ENCODE results near the gene ETFDH. TPM values are rescaled to one million over a fixed set of nuclear protein-coding genes. Genes with fewer than 3 reads are reported as not detected.
A peak's percentile ranks its signal among the peaks of the same experiment; 100 is the strongest.

ETFDH gene
- total and polyA plus RNA-seq, 9 of the 15 experiments (the other 6 are each of a cell fraction or from before 2014, with no cell fraction given): 14.6 to 33.6 (median 25.9) TPM

GRCh38 chr4:158722917-158723793, 51.1 kb downstream of the ETFDH start, which contains the start of gene PPID (continued):
- TF ChIP-seq RERE (CRISPR knock-in tag; IDR thresholded peaks at IDR 0.05; ENCODE audit: borderline replicate concordance) (peak; percentile 69; the same call in 1 of the 2 replicates), NRF1 (conservative IDR thresholded peaks at IDR 0.05 in 1 of 2, IDR thresholded peaks at IDR 0.05 in 1 of 2) (peak; percentile 57 to 63), ZNF212 (CRISPR knock-in tag; IDR thresholded peaks at IDR 0.05) (no peak), SRSF7 (optimal IDR thresholded peaks at IDR 0.05; ENCODE audit: low read depth, low read length) (no peak), CBX5 (IDR thresholded peaks at IDR 0.05; ENCODE audit: borderline replicate concordance, low read depth) (no peak; the same call in 1 of the 2 replicates), NFRKB (IDR thresholded peaks at IDR 0.05; ENCODE audit: low read depth) (0 out of 2 replicates have a peak, but pooled peaks have one; percentile 59), CEBPG (CRISPR knock-in tag; IDR thresholded peaks at IDR 0.05) (no peak), CEBPG (tag; conservative IDR thresholded peaks at IDR 0.05 in 1 of 2, IDR thresholded peaks at IDR 0.05 in 1 of 2) (no peak), E2F4 (CRISPR knock-in tag; IDR thresholded peaks at IDR 0.05; ENCODE audit: low read depth) (peak; percentile 94), NFATC3 (IDR thresholded peaks at IDR 0.05) (no peak), MCM3 (IDR thresholded peaks at IDR 0.05) (no peak), HCFC1 (IDR thresholded peaks at IDR 0.05; ENCODE audit: low read depth, low read length) (peak; percentile 72), TGIF2 (CRISPR knock-in tag; IDR thresholded peaks at IDR 0.05) (peak; percentile 62; the same call in 1 of the 2 replicates), TAF1 (IDR thresholded peaks at IDR 0.05; ENCODE audit: control insufficient read depth, extremely low read depth, insufficient read depth, low read length, severe bottlenecking) (peak; percentile 89), CREB3L1 (IDR thresholded peaks at IDR 0.05; ENCODE audit: borderline replicate concordance, low read depth) (peak; percentile 55; the same call in 1 of the 2 replicates), NBN (IDR thresholded peaks at IDR 0.05; ENCODE audit: low read depth) (no peak; the same call in none of the 2 replicates), XRCC5 (IDR thresholded peaks at IDR 0.05; ENCODE audit: low read depth, low read length) (0 out of 2 replicates have a peak, but pooled peaks have one; percentile 35), ZNF174 (CRISPR knock-in tag; IDR thresholded peaks at IDR 0.05) (no peak), GTF2F1 (IDR thresholded peaks at IDR 0.05; ENCODE audit: low read depth, low read length) (no peak), EP400 (IDR thresholded peaks at IDR 0.05) (peak; percentile 95)

Measured in K562 (cell line).